Epithelial cell of proximal tubule (primary cell): ENCODE data around the gene CENPQ. TPM values are rescaled to one million over a fixed set of nuclear protein-coding genes. Genes with fewer than 3 reads are reported as not detected.
A peak's percentile ranks its signal among the peaks of the same experiment; 100 is the strongest.

Experiments used
- DNase-seq: peaks from one replicate; pipeline ENCODE4 v3.0.0-alpha.2; 2011; ENCODE audit warnings: low read depth
- H3K4me3 ChIP-seq: 2 replicates; pipeline ENCODE4 v1.5.1; 2011; ENCODE audit warnings: low read depth, mild to moderate bottlenecking, low read length
- total RNA-seq: library from RNA; depleted of rRNA; stranded (reverse); fragments of >200 nt; gene quantifications from 2 replicates; pipeline ENCODE4 v1.2.3, GENCODE V29; 2015
- TF ChIP-seq, protein P1 (sequence below): conservative IDR thresholded peaks from 2 replicates; pipeline ENCODE4 v1.5.1; 2012; ENCODE audit warnings: low read depth, mild to moderate bottlenecking, low read length

The CENPQ gene
- total RNA-seq, 1 donor from 2014 or later: 13.1 TPM

DNA sequence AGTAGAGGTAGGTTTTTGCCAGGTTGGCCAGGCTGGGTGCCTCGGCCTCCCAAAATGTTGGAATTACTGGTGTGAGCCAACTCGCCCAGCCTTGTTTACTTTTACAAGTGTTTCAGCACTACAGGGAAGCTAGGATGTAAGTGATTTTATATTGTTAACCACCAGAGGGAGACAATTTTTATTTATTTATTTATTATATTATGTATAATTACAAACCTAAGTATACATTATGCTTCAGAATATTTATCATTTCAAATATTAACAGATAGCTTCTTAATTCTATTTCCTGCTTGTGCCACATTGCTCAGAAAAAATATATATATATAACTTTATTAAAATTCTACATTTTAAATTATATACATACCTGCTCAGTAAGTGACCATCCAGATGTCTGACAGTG lies 9.9 kb upstream of the CENPQ start:
- TF ChIP-seq, protein P1, sequence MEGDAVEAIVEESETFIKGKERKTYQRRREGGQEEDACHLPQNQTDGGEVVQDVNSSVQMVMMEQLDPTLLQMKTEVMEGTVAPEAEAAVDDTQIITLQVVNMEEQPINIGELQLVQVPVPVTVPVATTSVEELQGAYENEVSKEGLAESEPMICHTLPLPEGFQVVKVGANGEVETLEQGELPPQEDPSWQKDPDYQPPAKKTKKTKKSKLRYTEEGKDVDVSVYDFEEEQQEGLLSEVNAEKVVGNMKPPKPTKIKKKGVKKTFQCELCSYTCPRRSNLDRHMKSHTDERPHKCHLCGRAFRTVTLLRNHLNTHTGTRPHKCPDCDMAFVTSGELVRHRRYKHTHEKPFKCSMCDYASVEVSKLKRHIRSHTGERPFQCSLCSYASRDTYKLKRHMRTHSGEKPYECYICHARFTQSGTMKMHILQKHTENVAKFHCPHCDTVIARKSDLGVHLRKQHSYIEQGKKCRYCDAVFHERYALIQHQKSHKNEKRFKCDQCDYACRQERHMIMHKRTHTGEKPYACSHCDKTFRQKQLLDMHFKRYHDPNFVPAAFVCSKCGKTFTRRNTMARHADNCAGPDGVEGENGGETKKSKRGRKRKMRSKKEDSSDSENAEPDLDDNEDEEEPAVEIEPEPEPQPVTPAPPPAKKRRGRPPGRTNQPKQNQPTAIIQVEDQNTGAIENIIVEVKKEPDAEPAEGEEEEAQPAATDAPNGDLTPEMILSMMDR: peak; percentile 31
- H3K4me3 ChIP-seq: no peak overlapping the region
- DNase-seq: no peak

DNA sequence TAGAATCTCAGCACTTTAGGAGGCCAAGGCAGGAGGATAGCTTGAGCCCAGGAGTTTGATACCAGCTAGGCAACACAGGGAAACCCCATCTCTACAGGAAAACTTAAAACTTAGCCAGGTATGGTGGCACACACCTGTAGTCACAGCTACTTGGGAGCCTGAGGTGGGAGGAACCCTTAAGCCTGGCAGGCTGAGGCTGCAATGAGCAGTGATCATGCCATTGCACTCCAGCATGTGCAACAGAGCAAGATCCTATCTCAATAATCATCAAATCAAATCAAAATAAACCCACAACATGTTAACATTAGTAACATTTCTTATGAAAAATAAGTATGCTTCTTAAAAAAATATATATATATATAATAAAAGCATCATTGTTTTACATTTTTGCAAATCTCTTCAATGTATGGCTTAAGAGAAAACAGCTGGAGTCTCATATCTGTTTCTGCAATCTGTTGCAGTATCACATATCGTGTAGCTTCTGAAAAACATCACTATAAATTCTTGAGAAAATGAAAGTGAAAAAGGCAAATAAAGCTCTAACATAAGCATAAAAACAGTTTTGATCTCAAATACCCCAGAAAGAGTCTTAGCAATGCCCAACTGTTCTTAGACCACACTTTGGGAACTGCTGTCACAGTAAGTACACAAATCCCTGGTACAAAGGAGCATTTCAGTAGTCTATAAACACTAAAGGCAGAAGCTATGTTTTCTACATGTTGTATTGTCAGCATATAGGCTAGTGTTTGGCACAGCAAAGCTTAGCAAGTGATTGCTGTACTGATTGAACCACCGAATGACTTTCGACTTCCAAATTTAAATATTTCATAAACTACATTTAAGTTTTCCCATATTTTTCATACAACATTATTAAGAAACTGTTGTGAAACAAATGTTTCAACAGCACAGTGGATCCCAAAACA lies 8.1 kb upstream of the CENPQ start:
- DNase-seq: no peak
- no peak overlapping the region for H3K4me3 ChIP-seq
- TF ChIP-seq, protein P1: no peak

DNA sequence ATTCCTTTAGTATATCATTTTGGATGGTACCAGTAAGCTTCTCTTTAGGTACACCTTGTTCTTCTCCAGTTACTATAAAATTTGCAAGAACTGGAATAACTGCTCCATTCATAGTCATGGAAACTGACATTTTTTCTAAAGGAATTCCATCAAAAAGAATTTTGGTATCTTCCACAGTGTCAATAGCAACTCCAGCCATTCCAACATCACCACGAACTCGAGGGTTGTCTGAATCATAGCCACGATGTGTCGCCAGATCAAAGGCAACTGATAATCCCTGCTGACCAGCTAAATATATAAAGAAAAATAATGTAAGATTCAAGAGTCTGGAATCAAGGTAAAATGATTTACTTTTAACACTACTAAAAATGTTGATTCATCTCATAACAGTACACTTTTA lies 5.4 kb upstream of the CENPQ start:
- no peak overlapping the region for H3K4me3 ChIP-seq
- TF ChIP-seq, protein P1: no peak
- no peak for DNase-seq

DNA sequence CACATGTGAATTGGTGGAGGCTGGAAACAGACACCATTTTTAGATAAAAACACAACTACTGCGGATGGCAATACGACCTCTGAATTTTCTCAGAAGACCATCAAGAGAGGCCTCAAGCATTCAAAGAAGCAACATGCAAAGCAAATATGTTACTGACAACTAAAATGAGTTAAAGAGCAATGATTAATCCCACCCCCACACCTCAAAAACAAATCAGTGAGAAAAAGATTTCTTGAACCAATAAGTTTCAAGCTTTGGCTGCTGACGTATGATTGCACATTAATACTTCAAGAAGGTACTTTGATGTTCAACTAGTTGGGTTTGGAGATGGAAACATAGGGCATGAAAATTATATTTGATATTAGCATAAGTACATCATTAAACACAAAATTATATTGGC lies 1.1 kb upstream of the CENPQ start:
- TF ChIP-seq, protein P1: no peak
- DNase-seq: no peak
- H3K4me3 ChIP-seq: peak overlapping the region; percentile 92

DNA sequence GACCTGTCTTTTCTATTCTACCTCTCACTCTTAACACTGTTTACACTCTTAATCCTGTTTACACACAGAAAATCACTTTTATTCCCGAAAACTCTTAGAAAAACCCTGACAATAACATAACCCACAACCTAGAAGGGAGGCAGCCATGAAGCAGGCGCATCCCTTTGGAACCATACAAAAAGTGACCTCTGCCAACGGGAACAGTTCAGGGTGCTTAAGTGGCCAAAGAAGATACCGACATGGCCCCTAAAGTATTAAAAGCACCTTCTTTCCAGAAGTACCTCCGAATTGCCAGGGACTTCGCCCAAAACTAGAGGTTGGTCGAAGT lies 607 bp upstream of the CENPQ start:
- peak overlapping the region; percentile 92 for H3K4me3 ChIP-seq
- DNase-seq: no peak
- TF ChIP-seq, protein P1: no peak

DNA sequence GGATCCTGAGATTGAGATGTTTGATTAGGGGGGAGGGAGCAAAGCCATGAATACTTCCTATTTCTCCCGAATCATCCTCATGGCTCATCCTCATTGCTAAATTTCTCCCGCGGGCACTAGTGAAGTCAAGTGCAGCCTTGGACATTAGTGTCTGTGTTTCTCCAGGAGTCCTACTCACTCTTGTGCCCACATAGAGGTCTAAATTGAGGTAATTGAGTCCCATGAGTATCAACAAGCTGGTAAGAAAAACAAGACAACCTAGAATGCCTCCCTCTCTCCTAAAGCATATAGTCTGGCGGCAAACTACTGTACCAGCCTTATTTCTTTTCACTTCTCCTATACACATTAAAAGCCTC lies 420 bp downstream of the CENPQ start:
- H3K4me3 ChIP-seq: peak overlapping the region; percentile 92
- DNase-seq: no peak
- TF ChIP-seq, protein P1: no peak

DNA sequence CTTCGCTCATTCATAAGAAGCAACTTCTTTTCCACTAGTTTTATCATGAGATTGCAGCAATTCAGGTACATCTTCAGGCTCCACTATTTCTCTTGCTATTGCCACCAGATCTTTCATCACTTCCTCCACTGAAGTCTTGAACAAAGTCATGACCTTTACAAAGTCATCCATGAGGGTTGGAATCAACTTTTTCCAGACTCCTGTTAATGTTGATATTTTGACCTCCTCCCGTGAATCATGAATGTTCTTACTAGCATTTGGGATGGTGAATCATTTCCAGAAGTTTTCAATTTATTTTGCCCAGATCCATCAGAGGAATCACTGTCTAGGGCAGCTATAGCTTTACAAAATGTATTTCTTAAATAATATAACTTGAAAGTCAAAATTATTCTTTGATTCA lies 1.5 kb downstream of the CENPQ start:
- no peak overlapping the region for H3K4me3 ChIP-seq
- no peak for DNase-seq
- TF ChIP-seq, protein P1: no peak
